HepG2 (cell line): ENCODE data around the gene GMEB2. TPM values are rescaled to one million over a fixed set of nuclear protein-coding genes. Genes with fewer than 3 reads are reported as not detected.

Experiments
- EEA1 ChIP-seq: sonication (generic); formaldehyde crosslinking; IDR thresholded peaks from 2 replicates; pipeline ENCODE4 v1.5.1; 2020; ENCODE audit warnings: mild to moderate bottlenecking, missing genetic modification reagents, borderline replicate concordance
- ELF4 ChIP-seq: sonication (generic); formaldehyde crosslinking; IDR thresholded peaks from 2 replicates; pipeline ENCODE4 v1.5.0; 2020; ENCODE audit warnings: missing genetic modification reagents, mild to moderate bottlenecking, moderate library complexity, borderline replicate concordance
- HHEX ChIP-seq: IDR thresholded peaks from 2 replicates; pipeline ENCODE4 v1.6.1; 2016; ENCODE audit warnings: control low read depth
- HOXA9 ChIP-seq: sonication (generic); formaldehyde crosslinking; IDR thresholded peaks from 2 replicates; pipeline ENCODE4 v1.8.1; 2022; ENCODE audit warnings: missing genetic modification reagents, mild to moderate bottlenecking, moderate library complexity, borderline replicate concordance
- MATR3 ChIP-seq: sonication (generic); formaldehyde crosslinking; IDR thresholded peaks from 2 replicates; pipeline ENCODE4 v1.4.0; 2020; ENCODE audit warnings: missing genetic modification reagents
- MEF2D ChIP-seq: sonication (generic); formaldehyde crosslinking; IDR thresholded peaks from 2 replicates; pipeline ENCODE4 v1.5.1; 2020; ENCODE audit warnings: mild to moderate bottlenecking, missing genetic modification reagents
- PATZ1 ChIP-seq: sonication (generic); formaldehyde crosslinking; IDR thresholded peaks from 2 replicates; pipeline ENCODE4 v1.4.0; 2020; ENCODE audit warnings: missing genetic modification reagents
- SMARCE1 ChIP-seq: fragments of 450-650 bp; IDR thresholded peaks from 2 replicates; pipeline ENCODE4 v1.6.1; 2017; ENCODE audit warnings: borderline replicate concordance
- ZNF281 ChIP-seq: sonication (generic); formaldehyde crosslinking; IDR thresholded peaks from 2 replicates; pipeline ENCODE4 v1.4.0; 2020; ENCODE audit warnings: missing genetic modification reagents, borderline replicate concordance
- ZNF772 ChIP-seq: sonication (generic); formaldehyde crosslinking; IDR thresholded peaks from 2 replicates; pipeline ENCODE4 v1.5.0; 2020; ENCODE audit warnings: mild to moderate bottlenecking, missing genetic modification reagents
- polyA plus RNA-seq, 8 experiments: library from polyadenylated mRNA; depleted of rRNA in 3 of 8; stranded (reverse) in 7 of 8; unstranded in 1 of 8; fragments of >200 nt; fragmentation: Illumina TruSeq in 4 of 8; extraction: Trizol in 4 of 8; gene quantifications; 2 replicates each; pipeline versions ENCODE4 v1.2.1 to v1.2.3, GENCODE V29; 2011 to 2016; ENCODE audit warnings: low read depth in 4 of 8, missing spikeins in 1 of 8, mixed read lengths in 1 of 8; ENCODE audit not compliant: insufficient read depth in 1 of 8
- total RNA-seq, 5 experiments: library from RNA; depleted of rRNA; stranded (reverse); fragments of >200 nt; fragmentation: Illumina TruSeq; extraction: Trizol; gene quantifications; 2 replicates each; pipeline ENCODE4 v1.2.3, GENCODE V29; 2016; ENCODE audit warnings: low read depth in 1 of 5
- TF ChIP-seq, protein P1 (sequence below): sonication (generic); formaldehyde crosslinking; IDR thresholded peaks from 2 replicates; pipeline ENCODE4 v1.5.0; 2020; ENCODE audit warnings: mild to moderate bottlenecking, missing genetic modification reagents, borderline replicate concordance
- TF ChIP-seq, protein P2 (sequence below): sonication (generic); formaldehyde crosslinking; IDR thresholded peaks from 2 replicates; pipeline ENCODE4 v1.4.0; 2020; ENCODE audit warnings: mild to moderate bottlenecking, low read depth, missing genetic modification reagents
- TF ChIP-seq, protein P3 (sequence below): sonication (generic); formaldehyde crosslinking; IDR thresholded peaks from 2 replicates; pipeline ENCODE4 v1.5.0; 2020; ENCODE audit warnings: mild to moderate bottlenecking, missing genetic modification reagents

GMEB2 gene
- total and polyA plus RNA-seq, 2 of the 13 experiments (the other 11 are each of a cell fraction or from before 2014, with no cell fraction given): 10.6 to 12.4 TPM

DNA sequence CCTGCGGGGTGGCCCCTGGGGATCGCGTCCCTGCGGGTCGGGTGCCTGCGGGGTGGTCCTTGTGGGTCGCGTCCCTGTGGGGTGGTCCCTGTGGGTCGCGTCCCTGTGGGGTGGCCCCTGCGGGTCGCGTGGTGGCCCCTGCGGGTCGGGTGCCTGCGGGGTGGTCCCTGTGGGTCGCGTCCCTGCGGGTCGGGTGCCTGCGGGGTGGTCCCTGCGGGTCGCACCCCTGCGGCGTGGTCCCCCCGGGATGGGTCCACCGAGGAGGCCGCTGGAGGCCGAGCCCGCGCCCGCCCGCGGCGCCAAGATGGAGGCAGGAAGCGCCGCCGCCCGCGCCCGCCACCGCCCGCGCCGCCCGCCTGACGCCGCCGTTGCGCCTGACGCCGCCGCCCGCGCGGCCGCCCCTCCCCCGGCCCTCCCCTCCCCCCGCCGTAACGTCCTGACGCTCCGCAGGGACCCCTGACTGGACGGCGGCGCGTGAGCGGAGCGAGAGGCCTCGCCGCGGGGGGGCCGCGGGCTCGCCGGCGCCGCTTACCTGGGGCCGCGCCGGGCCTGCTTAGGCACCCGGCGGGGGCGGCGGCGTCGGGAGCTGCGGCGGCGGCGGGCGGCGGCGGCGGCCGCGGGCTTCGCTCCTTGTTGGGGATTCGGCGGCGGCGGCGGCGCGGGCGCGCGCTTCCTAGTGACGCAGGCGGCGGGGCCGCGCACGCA lies at the start of gene GMEB2 (continued):
- TF ChIP-seq, protein P1, sequence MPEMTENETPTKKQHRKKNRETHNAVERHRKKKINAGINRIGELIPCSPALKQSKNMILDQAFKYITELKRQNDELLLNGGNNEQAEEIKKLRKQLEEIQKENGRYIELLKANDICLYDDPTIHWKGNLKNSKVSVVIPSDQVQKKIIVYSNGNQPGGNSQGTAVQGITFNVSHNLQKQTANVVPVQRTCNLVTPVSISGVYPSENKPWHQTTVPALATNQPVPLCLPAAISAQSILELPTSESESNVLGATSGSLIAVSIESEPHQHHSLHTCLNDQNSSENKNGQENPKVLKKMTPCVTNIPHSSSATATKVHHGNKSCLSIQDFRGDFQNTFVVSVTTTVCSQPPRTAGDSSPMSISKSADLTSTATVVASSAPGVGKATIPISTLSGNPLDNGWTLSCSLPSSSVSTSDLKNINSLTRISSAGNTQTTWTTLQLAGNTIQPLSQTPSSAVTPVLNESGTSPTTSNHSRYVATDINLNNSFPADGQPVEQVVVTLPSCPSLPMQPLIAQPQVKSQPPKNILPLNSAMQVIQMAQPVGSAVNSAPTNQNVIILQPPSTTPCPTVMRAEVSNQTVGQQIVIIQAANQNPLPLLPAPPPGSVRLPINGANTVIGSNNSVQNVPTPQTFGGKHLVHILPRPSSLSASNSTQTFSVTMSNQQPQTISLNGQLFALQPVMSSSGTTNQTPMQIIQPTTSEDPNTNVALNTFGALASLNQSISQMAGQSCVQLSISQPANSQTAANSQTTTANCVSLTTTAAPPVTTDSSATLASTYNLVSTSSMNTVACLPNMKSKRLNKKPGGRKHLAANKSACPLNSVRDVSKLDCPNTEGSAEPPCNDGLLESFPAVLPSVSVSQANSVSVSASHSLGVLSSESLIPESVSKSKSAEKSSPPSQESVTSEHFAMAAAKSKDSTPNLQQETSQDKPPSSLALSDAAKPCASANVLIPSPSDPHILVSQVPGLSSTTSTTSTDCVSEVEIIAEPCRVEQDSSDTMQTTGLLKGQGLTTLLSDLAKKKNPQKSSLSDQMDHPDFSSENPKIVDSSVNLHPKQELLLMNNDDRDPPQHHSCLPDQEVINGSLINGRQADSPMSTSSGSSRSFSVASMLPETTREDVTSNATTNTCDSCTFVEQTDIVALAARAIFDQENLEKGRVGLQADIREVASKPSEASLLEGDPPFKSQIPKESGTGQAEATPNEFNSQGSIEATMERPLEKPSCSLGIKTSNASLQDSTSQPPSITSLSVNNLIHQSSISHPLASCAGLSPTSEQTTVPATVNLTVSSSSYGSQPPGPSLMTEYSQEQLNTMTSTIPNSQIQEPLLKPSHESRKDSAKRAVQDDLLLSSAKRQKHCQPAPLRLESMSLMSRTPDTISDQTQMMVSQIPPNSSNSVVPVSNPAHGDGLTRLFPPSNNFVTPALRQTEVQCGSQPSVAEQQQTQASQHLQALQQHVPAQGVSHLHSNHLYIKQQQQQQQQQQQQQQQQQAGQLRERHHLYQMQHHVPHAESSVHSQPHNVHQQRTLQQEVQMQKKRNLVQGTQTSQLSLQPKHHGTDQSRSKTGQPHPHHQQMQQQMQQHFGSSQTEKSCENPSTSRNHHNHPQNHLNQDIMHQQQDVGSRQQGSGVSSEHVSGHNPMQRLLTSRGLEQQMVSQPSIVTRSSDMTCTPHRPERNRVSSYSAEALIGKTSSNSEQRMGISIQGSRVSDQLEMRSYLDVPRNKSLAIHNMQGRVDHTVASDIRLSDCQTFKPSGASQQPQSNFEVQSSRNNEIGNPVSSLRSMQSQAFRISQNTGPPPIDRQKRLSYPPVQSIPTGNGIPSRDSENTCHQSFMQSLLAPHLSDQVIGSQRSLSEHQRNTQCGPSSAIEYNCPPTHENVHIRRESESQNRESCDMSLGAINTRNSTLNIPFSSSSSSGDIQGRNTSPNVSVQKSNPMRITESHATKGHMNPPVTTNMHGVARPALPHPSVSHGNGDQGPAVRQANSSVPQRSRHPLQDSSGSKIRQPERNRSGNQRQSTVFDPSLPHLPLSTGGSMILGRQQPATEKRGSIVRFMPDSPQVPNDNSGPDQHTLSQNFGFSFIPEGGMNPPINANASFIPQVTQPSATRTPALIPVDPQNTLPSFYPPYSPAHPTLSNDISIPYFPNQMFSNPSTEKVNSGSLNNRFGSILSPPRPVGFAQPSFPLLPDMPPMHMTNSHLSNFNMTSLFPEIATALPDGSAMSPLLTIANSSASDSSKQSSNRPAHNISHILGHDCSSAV (CRISPR knock-in tag): no peak
- TF ChIP-seq MATR3 (CRISPR knock-in tag) (no peak), HHEX (CRISPR knock-in tag) (no peak), ZNF281 (peak; percentile 81), ELF4 (CRISPR knock-in tag) (no peak), PATZ1 (no peak), ZNF772 (peak; percentile 64; the same call in 1 of the 2 replicates), HOXA9 (CRISPR knock-in tag) (no peak; the same call in 1 of the 2 replicates), MEF2D (no peak), EEA1 (CRISPR knock-in tag) (peak; percentile 82), SMARCE1 (no peak)
- TF ChIP-seq, protein P2, sequence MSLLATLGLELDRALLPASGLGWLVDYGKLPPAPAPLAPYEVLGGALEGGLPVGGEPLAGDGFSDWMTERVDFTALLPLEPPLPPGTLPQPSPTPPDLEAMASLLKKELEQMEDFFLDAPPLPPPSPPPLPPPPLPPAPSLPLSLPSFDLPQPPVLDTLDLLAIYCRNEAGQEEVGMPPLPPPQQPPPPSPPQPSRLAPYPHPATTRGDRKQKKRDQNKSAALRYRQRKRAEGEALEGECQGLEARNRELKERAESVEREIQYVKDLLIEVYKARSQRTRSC: no peak
- TF ChIP-seq, protein P3, sequence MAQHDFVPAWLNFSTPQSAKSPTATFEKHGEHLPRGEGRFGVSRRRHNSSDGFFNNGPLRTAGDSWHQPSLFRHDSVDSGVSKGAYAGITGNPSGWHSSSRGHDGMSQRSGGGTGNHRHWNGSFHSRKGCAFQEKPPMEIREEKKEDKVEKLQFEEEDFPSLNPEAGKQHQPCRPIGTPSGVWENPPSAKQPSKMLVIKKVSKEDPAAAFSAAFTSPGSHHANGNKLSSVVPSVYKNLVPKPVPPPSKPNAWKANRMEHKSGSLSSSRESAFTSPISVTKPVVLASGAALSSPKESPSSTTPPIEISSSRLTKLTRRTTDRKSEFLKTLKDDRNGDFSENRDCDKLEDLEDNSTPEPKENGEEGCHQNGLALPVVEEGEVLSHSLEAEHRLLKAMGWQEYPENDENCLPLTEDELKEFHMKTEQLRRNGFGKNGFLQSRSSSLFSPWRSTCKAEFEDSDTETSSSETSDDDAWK (CRISPR knock-in tag): no peak
